ENCODE results near the gene IRF5. TPM values are rescaled to one million over a fixed set of nuclear protein-coding genes. Genes with fewer than 3 reads are reported as not detected.
"Not testable (repeated sequence)": the region's sequence is repeated elsewhere in the genome, so short reads cannot be mapped to it uniquely, and the experiment has no call there.

Gene IRF5
- total RNA-seq, 1 experiment from 2014 or later: 0.66 TPM

- Mint-ChIP-seq H3K27me3 (ENCODE audit: low read depth) (peaks cover 38% of the 10 kb centered on the region), H3K4me1 (peaks cover 10% of the 10 kb centered on the region), H3K27ac (no peak overlapping the region), H3K9me3 (no peaks in the 10 kb centered on the region), H3K4me3 (no peak overlapping the region), H3K36me3 (no peaks in the 10 kb centered on the region)
- ChIA-PET CTCF (no interaction called here), POLR2A (no interaction called here)
- TF ChIP-seq MAX (CRISPR knock-in tag; IDR thresholded peaks at IDR 0.05): no peak
- no peak for TF ChIP-seq TP53 (CRISPR knock-in tag; IDR thresholded peaks at IDR 0.05)
- no peak for TF ChIP-seq ZNF281 (CRISPR knock-in tag; IDR thresholded peaks at IDR 0.05)
- no peak for TF ChIP-seq ZNF423 (CRISPR knock-in tag; IDR thresholded peaks at IDR 0.05)
- no peak for TF ChIP-seq ZNF396 (CRISPR knock-in tag; IDR thresholded peaks at IDR 0.05; ENCODE audit: borderline replicate concordance)
- TF ChIP-seq NFE2L1 (CRISPR knock-in tag; IDR thresholded peaks at IDR 0.05): no peak
- TF ChIP-seq ZNF532 (CRISPR knock-in tag; IDR thresholded peaks at IDR 0.05; ENCODE audit: borderline replicate concordance): no peak
- ATAC-seq (no peak), DNase-seq (ENCODE audit: low spot score) (no peak)
Measured at GRCh38 chr7:128941946-128942526, 4.3 kb downstream of the IRF5 start.

- not testable (repeated sequence) for H3K36me3 Mint-ChIP-seq; H3K9me3 Mint-ChIP-seq; ATAC-seq; H3K4me3 Mint-ChIP-seq; H3K27ac Mint-ChIP-seq; H3K4me1 Mint-ChIP-seq; DNase-seq (ENCODE audit: low spot score)
- H3K27me3 Mint-ChIP-seq (ENCODE audit: low read depth): peaks cover 30% of the 10 kb centered on the region
- CTCF ChIA-PET: interaction anchor here (0.6 to 0.9 kb wide), 5 partner anchors 18 to 60 kb away, joined by 3 to 4 read pairs (median 3); no protein-coding TSS in a partner anchor
- POLR2A ChIA-PET: interaction anchor here (0.7 kb wide), 1 partner anchor 266 kb away, joined by 3 read pairs; no protein-coding TSS in a partner anchor
Measured at GRCh38 chr7:128943251-128943650, 5.5 kb downstream of the IRF5 start.

GRCh38 chr7:128944487-128945236, 6.9 kb downstream of the IRF5 start:
- H3K27me3 Mint-ChIP-seq (ENCODE audit: low read depth): peaks cover 16% of the 10 kb centered on the region
- no peaks in the 10 kb centered on the region for H3K9me3 Mint-ChIP-seq
- no peaks in the 10 kb centered on the region for H3K36me3 Mint-ChIP-seq
- no peak for ATAC-seq
- 0 out of 2 replicates have a peak, but pooled peaks cover 3% of the 10 kb centered on the region for H3K4me1 Mint-ChIP-seq
- no peak overlapping the region for H3K4me3 Mint-ChIP-seq
- CTCF ChIA-PET: interaction anchor here (1.1 kb wide), 1 partner anchor 61 kb away, joined by 6 read pairs; no protein-coding TSS in a partner anchor
- no peak overlapping the region for H3K27ac Mint-ChIP-seq
- POLR2A ChIA-PET: no interaction called here
- no peak for DNase-seq (ENCODE audit: low spot score)
- TF ChIP-seq ZNF232 (CRISPR knock-in tag; IDR thresholded peaks at IDR 0.05) (no peak), ZBTB21 (CRISPR knock-in tag; IDR thresholded peaks at IDR 0.05; ENCODE audit: borderline replicate concordance) (no peak), ATF1 (CRISPR knock-in tag; IDR thresholded peaks at IDR 0.05) (no peak), HMGXB4 (CRISPR knock-in tag; IDR thresholded peaks at IDR 0.05) (no peak), IRF2 (CRISPR knock-in tag; IDR thresholded peaks at IDR 0.05; ENCODE audit: borderline replicate concordance, low read depth) (no peak), ELF4 (CRISPR knock-in tag; IDR thresholded peaks at IDR 0.05; ENCODE audit: low read depth) (no peak), ESRRA (CRISPR knock-in tag; IDR thresholded peaks at IDR 0.05; ENCODE audit: borderline replicate concordance) (no peak), OVOL2 (CRISPR knock-in tag; IDR thresholded peaks at IDR 0.05; ENCODE audit: borderline replicate concordance) (no peak), TEAD4 (CRISPR knock-in tag; IDR thresholded peaks at IDR 0.05) (no peak), USF1 (CRISPR knock-in tag; IDR thresholded peaks at IDR 0.05) (no peak), GTF2I (CRISPR knock-in tag; conservative IDR thresholded peaks at IDR 0.05) (no peak)
